Islet precursor cell (in vitro differentiated cells): ENCODE data around the gene ZNF385D.
A peak's percentile ranks its signal among the peaks of the same experiment; 100 is the strongest.

ENCODE experiments used
- DNase-seq: peaks from one replicate; pipeline ENCODE4 v3.0.0-alpha.2; 2018

Gene ZNF385D

DNA sequence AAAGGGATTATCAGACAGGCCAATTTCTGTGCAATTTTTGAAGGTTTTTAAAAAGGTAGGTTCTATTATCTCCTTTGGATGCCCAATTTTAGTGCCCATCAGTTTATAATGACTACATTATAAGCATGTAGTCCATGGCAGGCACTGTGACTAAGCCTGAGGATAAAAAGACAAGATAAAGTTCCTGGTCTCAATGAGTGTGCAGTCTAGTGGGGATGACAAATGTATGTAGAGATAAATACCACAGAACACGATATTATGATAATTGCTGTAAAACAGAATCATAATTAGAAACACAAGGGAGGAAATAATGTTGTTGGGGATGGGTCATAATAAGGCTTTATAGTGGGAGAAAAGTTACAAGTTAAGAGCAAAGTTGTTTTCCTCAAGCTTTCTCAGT lies 163.1 kb downstream of the ZNF385D start:
- DNase-seq = no peak

DNA sequence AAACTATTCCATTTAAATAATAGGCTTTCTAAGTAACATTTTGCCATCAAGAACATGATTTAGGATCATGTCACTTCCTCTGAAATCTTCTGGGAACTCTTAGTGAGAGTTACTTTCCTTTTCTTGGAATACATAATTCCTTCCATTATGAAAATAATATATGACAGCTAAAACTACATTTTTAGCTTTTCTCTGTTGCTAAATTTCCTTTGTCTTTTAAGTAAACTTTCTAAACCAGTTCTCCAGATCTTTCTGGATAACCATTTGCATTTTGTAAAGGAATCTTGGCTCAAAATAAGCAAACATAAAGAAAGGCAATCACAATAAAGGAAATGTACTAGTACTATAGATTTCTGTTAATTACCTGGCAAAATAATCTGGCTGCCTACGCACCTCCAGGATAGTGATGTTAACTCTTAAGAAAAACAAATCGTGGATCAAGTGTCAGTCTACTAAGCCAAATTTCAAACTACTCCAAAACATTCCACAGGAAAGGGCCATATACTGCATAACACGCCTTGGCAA lies 165.7 kb downstream of the ZNF385D start:
- DNase-seq = no peak

DNA sequence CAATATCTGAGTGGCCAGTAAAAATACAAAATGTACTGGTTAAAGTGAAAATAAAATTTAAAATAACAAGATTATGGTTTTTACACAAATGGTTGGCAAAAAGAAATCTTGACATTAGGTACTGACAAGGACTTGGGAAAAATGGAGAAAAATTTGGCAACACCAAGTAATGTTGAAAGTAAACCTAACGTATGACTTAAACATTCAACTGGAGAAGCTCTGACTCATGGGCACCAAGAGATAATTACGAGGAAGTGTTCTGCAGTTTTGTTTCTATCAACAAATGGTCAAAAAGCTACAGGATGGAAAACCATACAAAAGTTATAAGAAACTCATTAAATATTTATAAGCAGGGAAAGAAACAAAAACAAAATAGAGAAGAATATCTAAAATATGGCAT lies 177.7 kb downstream of the ZNF385D start:
- DNase-seq = no peak

DNA sequence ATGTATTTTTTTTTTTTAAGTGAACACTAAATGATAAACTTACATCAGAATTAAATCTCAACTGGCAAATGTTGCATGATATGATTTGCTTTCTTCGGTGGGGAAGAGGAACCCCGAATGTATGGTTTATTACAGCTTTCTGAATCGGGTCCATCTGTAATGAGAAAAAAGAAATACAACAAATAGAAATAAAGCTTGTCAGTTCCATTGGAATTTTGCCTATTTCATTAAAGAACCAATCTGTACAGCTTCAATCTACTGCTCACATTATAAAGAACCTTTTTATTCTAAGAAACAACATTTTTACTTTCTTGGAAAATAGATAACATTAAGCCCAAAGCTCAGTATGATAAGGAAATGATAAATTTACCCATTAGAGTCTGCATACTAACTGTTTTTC lies 186.5 kb downstream of the ZNF385D start:
- no peak for DNase-seq

DNA sequence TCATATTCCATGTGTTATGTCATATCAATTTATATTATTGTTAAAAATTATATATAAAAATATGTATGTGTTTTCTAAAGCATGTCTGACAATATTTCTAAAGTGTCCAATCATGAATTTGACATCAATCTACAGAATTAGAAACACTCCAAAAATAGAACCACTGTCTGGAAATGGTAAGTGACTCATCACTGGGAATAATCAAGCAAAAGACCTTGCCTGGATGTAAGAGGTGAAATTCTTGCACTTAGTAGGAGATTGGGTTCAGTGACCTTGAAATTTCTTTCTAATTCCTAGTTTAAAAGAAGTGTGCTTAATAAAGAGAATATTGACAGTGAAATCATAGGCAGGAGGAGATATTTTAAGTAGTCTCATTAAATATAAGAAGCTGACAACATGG lies 188.8 kb downstream of the ZNF385D start:
- no peak for DNase-seq

DNA sequence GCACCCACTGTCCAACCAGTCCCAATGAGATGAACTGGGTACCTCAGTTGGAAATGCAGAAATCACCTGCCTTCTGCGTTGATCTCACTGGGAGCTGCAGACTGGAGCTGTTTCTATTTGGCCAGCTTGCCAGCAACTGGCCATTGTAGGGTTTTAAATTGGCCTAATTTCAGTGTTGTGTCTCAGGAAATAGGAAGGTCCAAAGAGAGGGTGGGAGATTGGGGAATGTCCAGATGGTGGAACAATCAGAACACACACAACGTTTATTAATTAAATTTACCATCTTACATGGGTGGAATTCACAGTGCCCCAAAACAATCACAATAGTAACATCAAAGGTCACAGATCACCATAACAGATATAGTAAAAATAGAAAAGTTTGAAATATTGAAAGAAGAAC lies 189.5 kb downstream of the ZNF385D start:
- no peak for DNase-seq

DNA sequence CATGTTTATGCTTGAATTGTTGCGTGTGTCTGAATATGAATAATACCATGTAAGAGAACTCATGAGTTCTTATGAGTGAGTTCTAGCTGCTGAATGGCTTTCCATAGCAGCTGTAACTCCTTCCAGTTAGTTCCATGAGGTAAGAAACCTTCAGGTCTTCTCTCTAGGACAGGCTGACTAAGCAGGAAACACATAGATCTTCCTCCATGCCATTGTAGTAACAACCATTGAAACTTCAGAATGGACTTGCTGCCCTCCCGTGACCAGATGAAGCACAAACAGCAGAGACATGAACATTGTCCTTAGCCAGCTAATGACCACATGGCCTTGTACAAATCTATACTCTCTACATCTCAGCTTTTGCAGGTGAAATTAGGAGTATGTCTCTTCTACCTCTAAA lies 200.0 kb downstream of the ZNF385D start:
- DNase-seq = no peak

DNA sequence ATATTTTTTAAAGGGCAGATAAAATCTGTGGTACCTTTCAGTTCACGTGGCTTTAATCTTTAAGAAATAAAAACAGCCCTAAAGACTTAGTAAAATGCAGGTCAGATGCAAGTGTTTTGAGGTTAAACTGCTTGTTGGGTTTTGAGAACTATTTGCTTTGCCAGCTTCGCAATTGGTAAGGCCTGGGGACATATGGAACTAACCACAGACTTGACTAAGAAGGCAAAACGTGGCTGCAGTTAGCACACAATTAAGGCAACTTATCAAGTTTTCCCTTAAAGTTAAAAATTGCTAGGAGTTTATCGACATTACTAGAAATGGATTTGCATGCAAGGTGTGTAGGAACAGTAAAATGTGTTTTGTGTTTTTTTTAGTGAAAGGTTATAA lies 206.9 kb downstream of the ZNF385D start:
- peak; percentile 47 for DNase-seq

DNA sequence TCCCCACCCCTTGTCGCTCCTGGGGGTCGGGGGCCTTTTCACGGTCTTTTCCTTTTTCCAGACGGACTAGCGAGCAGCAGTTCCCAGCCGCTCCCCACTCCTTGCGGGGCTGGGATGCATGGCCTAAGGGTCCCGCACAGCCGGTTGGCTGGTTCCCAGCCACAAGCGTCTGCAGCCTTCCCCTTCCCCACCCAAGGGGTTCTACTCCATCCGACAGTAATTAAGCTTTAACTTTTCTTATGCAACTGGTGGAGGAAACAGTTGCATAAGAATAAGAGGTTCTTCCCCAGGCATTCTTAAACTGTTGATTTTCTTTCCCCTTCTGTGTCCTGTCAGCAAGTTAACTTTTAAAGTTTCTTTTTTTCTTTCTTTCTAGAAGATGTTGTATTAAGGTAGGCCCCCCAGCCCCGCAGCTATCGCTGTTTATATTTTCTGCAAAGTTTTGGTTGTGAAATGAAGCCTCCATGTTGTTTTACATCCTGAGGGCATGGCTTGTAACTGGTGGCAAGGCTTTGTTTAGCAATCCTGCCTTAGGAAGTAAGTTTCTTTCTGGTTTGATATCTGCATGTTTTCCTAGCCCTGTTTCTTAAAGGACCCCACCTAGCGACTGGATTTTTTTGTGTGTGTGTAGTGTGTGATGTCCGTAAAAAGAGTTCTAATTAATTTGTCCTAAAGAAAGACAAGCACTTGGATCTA lies 207.5 kb downstream of the ZNF385D start:
- peak; percentile 43 for DNase-seq

DNA sequence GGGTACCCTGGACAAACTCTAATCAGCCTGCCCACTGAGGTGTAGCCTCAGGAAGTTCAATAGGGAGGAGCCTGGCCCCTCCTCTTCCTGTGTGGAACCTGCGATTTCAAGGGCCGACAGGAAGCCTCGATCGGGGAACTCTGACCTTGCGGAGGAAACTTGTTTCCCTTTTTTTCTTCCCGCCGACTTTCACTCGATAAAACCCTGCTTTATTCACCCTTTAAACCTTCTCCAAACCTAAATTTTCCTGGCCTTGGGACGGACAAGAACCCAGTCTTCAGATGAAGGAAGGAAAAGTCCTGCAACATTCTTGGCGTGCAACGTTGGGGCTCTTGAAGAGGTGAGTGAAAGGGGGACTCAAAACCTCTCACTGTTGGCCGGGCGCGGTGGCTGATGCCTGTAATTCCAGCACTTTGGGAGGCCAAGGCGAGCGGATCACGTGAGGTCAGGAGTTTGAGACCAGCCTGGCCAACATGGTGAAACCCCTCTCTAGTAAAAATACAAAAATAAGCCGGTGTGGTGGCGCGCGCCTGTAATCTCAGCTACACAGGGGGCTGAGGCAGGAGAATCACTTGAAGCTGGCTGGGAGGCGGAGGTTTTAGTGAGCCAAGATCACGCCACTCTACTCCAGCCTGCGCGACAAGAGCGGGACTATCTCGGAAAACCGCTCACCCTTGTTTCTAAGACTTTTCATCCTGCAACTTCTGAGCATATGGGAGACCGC lies 208.2 kb downstream of the ZNF385D start:
- peak; percentile 52 for DNase-seq

DNA sequence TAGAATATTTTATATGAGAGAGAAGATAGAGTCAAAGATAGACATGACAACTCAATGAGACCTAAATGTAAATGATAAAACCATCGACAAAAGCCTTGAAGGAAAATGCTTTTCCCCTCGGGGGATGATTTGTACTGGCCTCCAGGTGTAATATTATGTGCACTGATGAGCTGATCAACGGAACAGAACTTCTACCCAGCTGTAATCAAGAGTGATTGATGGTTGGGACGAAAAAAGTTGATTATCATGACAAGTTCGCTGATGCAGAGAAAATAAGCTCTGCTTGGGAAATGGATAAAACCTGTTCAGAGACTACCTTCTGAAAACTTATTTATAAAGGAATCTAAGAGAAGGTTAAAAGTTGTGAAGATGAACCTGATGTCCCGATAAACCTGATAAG lies 210.7 kb downstream of the ZNF385D start:
- DNase-seq = no peak

DNA sequence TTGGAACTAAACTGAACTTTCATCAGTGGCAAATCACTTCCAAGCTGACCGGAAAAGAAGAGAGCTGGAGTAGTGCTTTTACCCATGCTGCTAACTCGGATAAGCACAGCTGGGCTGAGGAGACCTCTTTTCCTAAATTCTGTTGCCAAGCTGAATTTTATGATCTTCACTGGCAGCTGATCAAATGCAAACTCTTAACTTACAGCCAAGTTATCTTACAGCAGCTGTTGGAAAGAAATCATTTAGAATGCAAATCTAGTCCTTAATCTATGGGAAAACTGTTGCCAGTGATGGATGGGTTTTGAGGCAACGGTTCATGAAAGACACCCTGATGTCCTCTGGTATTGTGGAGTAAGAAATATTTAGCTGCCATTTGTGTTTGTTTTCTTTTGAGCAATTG lies 216.5 kb downstream of the ZNF385D start:
- DNase-seq = no peak

DNA sequence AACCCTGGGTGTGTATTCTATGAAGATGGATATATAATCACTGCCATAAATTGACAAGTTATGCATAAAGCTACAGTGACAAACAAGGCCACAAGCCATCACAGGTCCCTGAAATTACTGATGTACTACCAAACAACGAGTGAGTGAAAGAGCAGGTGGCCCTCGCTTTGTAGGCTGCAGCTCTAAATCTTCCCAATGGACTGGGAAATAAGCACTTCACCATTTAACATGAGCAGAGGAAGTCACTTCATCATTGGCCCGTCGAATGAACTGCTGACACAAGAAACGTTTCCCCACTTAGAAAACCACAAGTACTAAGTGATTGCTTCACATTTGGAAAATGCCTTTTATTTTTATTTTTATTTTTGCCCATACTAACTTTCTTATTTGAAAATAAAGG lies 218.0 kb downstream of the ZNF385D start:
- DNase-seq = no peak

DNA sequence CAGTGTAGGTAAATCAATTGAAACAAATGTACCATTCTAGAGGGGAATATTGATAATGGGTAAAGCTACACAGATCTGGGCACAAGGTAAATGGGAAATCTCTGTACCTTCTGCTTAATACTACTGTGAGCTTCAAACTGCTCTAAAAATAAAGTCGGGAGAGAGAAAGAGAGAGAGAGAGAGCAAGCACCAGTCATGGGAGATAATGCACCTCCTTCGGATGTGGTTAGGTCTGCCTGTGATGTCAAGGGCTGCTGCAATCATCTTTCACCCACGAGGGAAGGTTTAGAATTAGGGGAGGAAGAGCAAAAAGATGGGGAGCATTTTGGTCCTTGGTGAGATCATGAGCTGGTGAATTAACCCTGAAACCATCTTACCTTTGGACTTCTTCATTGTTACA lies 219.1 kb downstream of the ZNF385D start:
- no peak for DNase-seq

DNA sequence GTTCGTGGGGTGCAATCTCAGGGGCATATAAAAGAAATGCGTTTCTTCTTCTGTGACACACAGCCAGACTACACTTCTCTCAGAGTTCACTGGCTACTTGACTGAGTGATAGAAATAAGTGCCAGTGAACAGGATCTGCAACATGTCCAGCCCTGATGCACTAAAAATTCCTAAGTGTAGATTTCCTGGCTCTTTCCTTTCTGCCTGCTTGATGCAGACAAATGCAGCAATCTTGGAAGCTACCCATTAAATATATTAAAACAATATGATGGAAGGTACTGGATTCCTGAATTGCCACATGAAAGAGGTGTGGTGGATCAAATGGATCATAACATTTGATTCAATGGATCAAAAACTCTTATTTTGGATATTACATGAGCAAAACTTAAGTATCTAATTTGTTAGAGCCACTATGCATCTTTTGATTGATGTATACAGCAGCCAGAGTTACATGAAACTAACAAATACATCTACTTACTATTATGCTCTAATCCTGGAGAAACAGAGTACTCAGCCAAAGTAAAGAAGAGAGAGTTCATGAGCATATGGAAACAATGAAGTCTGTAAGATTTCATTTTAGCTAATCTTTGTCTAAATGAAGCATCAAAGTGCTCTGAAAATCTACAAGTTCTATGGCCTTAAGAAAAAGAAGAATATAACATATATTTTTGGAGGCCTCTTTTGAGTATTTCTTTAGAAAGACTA lies 222.6 kb downstream of the ZNF385D start:
- DNase-seq = no peak

DNA sequence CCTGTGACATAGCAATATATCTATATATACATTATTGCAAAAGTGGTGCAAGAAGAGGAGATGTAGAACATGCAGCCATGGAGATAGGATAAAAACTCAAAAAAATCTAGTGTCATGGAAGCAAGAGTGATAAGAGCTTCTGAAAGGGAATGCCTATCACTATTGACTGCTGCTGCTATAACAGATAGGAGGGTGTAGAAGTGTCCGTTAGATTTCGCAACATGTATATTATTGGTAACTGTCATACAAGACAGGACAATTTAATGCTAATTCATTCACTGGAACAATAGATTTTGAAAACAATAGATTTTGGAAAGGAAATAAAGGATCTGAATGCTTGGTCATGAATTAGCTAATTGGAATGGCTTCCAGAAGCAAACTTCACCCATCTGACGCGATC lies 224.5 kb downstream of the ZNF385D start:
- DNase-seq = no peak

DNA sequence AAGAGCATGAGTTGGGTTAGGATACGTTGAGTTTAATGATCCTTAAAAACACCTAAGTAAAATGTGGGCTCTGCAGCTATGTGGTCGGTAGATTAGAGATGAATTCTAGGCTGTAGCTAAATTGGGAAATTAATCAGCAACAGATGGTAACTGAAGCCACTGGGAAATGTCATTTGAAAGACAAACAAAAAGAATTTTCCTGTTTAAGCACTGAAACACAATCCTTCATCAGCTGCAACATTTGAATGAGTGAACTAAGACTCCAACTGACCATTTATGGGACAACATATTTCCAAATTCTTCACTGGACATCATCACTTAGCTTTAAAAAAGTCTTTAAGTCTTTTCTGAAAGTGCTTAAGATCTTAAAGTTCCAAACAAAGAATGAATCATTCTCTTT lies 226.9 kb downstream of the ZNF385D start:
- DNase-seq = no peak

DNA sequence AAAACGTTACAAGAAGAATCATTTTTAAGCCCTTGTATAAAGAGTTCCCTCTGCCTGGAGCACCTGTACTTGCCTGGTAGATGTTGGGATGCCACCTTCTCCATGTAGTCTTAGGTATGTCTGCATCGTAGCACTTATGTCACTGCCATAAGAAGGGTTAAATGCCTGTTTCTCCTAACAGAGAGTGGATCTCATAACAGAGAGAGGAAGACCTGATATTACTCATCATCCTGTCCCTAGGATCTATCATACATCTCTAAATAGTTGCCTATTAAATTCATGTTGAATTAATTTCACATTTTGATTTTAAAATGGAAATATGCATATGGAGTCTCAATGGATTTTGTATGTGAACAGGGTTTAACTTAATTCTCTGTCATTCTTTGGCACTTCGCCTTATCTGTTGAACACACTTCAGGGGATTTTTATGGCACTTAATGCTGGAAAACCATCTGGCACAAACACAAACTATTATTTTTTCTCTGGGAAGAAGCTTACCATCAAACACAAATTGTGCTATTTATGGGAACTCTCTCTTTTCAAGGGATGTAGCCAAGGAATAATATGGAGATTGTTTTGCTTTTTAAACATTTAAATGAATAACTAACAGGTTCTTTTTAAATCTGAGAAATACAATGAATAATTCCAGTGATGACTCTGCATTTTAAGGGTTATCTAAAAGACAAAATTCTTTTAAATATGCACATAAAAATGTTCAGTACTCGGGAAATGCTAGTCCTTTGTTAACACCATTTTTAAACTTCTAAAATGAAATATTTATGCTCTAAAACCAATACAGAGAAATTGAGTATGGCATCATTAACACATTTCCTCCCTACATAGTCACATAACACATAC lies 230.7 kb downstream of the ZNF385D start:
- DNase-seq = no peak

DNA sequence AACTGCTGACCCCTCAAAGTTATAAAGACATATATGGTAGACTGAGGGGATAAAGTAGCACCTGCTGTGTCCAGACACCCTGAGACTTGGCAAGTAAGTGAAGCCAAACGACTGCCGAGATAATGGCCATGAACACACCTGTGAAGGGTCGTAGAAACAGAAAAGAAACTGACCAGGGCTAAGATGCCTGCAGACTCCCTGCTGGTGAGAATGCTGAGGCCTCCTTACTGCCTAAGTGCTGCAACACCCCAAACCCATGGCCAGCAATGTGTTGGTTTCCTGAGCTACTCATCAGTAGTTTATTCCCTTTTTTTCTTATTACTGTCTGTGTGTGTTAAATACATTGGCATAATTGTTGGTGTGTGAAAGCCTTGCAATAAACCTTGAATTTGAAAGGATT lies 233.8 kb downstream of the ZNF385D start:
- no peak for DNase-seq

DNA sequence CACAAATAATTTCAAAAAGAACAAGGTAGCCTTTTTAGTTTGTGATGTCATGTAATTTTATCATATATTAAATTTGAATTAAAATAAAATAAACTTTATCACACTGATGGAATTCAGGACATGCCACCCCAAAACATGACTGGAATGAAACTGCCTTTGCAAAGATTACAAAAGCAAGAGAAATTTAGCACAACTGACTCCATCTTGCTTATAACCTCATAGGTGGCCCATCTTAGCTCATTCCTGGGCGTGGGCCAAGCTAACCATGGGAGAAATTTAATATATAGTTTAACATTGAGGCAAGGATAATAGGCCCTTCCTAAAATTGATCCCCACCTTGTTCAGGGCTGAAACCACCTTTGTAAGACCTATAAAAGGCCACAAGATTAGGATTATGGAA lies 235.6 kb downstream of the ZNF385D start:
- DNase-seq = no peak

DNA sequence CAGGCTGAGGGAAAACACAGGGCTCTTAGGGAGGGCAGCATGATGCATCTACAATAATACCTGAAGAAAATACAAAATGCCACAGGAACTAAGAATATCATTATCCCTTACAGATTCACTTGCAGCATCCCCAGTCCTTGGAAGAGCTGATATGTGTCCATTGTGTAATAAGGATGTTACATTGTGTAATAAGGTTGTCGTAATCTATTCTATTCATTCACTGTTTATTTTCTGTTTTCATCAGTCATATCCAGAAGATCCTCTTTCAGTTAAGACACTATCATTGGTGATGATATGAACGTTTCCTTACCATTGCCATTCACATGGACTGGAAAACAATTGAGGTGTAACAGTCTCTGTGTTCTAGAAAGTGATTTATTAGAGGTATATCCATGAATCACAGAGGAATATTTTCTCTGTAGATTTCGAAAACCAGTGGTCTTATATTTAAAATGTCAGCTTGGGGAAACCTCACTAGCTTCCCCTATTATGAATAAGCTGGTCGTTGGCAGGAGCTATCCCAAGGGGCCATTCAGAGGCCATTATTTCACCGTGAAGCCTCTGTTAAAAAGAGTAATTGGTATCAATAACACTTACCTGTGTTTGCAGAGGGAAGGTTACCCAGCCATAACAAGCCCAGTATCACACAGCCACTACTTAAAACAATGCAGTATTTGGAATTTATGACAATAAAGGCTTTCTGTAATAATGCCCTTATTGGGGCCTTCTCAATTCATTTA lies 241.1 kb downstream of the ZNF385D start:
- no peak for DNase-seq

DNA sequence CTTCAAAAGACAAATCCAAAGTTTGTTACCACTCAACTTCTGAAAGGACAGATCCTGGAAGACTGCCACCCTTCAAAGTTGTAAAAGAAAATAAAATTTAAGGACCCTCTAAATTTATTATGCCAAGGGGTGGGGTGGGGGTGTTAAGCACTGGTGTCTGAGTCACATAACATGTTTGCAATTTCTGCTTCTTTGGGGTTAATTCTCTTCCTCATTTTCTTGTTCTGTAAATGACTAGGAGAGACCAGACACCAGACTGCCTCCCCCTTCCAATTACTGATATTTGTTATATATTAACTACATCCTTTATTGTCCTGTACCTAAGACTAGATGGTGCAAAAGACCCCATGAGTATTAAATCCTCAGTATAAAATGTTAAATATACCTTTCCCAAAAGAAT lies 242.8 kb downstream of the ZNF385D start:
- no peak for DNase-seq
